GM20000 (cell line): ENCODE results near the gene PKP2.

Experiments
- DNase-seq: peaks from one replicate; pipeline ENCODE4 v3.0.0; 2012; ENCODE audit warnings: low spot score
- TF ChIP-seq, protein P1 (sequence below): IDR thresholded peaks from 2 replicates; pipeline ENCODE4 v1.5.1; 2012; ENCODE audit warnings: mild to moderate bottlenecking, control low read depth; ENCODE audit errors: extremely low read depth, missing control alignments

The PKP2 gene

GRCh38 chr12:32839828-32840227 is 56.7 kb downstream of the PKP2 start:
- no peak for DNase-seq
- TF ChIP-seq, protein P1, sequence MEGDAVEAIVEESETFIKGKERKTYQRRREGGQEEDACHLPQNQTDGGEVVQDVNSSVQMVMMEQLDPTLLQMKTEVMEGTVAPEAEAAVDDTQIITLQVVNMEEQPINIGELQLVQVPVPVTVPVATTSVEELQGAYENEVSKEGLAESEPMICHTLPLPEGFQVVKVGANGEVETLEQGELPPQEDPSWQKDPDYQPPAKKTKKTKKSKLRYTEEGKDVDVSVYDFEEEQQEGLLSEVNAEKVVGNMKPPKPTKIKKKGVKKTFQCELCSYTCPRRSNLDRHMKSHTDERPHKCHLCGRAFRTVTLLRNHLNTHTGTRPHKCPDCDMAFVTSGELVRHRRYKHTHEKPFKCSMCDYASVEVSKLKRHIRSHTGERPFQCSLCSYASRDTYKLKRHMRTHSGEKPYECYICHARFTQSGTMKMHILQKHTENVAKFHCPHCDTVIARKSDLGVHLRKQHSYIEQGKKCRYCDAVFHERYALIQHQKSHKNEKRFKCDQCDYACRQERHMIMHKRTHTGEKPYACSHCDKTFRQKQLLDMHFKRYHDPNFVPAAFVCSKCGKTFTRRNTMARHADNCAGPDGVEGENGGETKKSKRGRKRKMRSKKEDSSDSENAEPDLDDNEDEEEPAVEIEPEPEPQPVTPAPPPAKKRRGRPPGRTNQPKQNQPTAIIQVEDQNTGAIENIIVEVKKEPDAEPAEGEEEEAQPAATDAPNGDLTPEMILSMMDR: no peak

GRCh38 chr12:32837974-32838373 is 58.6 kb downstream of the PKP2 start:
- no peak for DNase-seq
- TF ChIP-seq, protein P1: no peak

GRCh38 chr12:32836710-32837109 is 59.9 kb downstream of the PKP2 start:
- TF ChIP-seq, protein P1: no peak

DNA sequence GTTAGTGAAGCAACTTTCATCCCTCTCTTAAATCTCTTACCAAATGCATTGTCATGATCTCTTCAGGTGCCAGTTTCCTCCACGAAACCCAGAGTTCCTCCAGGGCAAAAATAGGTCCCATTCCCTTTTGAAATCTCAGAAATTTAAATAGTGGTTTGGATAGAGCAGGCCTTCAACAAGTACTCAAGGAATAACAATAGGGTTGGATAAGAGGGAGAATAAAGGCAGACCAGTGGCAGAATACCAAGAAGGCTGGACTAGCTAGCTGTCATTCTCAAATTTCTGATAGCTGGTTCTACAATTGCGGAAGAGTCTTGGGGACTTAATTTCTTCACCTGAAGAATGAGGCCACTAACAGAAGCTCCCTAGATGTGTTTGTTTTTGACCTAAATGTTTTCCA is 62.5 kb downstream of the PKP2 start:
- no peak for DNase-seq
- TF ChIP-seq, protein P1: no peak

More at GRCh38 chr12:32836710-32837109, 59.9 kb downstream of the PKP2 start:
- DNase-seq: no peak

DNA sequence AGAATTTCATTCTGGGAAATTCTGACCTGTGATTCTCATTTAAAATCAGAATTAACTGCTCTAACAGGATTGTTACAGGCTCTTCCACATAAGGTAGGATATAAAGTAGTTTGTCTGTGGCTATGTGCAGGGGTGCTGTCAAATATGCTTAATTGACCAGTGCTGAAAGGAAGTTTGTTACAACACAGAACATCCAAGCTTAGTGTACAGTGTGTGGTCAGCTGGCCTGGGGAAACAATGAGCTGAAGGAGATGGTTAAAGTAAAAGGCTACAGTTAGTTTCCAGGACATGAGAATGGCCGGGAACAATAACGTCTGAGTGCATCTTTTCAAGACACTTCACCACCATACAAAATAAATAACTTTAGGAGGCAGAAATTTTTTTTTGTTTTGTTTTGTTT is 68.0 kb downstream of the PKP2 start:
- TF ChIP-seq, protein P1: no peak
- no peak for DNase-seq

DNA sequence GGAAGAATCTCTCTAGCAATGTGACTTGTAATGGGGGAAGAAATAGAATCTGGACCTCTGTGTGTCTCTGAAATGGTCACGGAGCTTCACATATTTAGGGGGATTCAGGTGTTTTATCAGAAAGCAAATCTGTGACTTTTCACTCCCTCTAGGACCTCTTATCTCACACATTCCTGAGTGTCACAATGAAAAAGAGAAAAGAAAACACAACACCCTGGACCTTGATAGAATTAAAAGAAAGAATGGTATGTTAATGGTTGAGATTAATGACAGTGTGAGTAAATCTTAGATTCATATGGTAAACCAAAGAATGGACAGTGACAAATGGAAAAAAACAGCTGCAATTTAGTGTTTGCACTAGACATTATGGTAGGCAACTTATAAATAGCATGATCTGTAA is 68.5 kb downstream of the PKP2 start:
- TF ChIP-seq, protein P1: no peak
- no peak for DNase-seq

- DNase-seq: no peak
- TF ChIP-seq, protein P1: no peak
These were observed 69.7 kb downstream of the PKP2 start for GRCh38 chr12:32826807-32827412.
